Spinal cord (tissue), 10 donors: Measurements from ENCODE around the gene REC114. TPM values are rescaled to one million over a fixed set of nuclear protein-coding genes. Genes with fewer than 3 reads are reported as not detected.
"Not testable (repeated sequence)": the region's sequence is repeated elsewhere in the genome, so short reads cannot be mapped to it uniquely, and the experiment has no call there.

Source experiments
- DNase-seq, 6 donors: peaks; one replicate each; pipeline versions ENCODE4 v3.0.0 to v3.0.0-alpha.2; 2013 to 2015; ENCODE audit warnings: low spot score in 6 of 6, low read depth in 4 of 6
- H3K27ac ChIP-seq: one replicate; pipeline ENCODE4 v1.5.1; 2013; ENCODE audit warnings: low read depth, low read length, control low read depth
- H3K27me3 ChIP-seq: one replicate; pipeline ENCODE4 v1.6.1; 2013; ENCODE audit warnings: low read length; ENCODE audit not compliant: control insufficient read depth, insufficient read depth
- H3K36me3 ChIP-seq: one replicate; pipeline ENCODE4 v1.6.1; 2013; ENCODE audit warnings: low read length; ENCODE audit not compliant: control insufficient read depth, insufficient read depth
- H3K4me1 ChIP-seq: one replicate; pipeline ENCODE4 v1.6.1; 2013; ENCODE audit warnings: low read length; ENCODE audit not compliant: control insufficient read depth, insufficient read depth
- H3K4me3 ChIP-seq: one replicate; pipeline ENCODE4 v1.5.1; 2013; ENCODE audit warnings: low read depth, low read length, control low read depth
- H3K9me3 ChIP-seq: one replicate; pipeline ENCODE4 v1.6.1; 2013; ENCODE audit warnings: low read length; ENCODE audit not compliant: control insufficient read depth, insufficient read depth
- WGBS: methylation state at CpG from one replicate; pipeline ENCODE4 v1.1.5; 2013; ENCODE audit warnings: missing lambda C conversion rate; ENCODE audit not compliant: insufficient coverage; 5-methylcytosine and 5-hydroxymethylcytosine counted together
- polyA plus RNA-seq, 2 donors: library from polyadenylated mRNA; unstranded; fragments of 120-200 nt; gene quantifications; one replicate each; pipeline ENCODE4 v1.2.1, GENCODE V29; 2013; ENCODE audit not compliant: insufficient read length in 2 of 2
- total RNA-seq, 2 donors: library from RNA; depleted of rRNA in 1 of 2; stranded (reverse); fragments of 120-200 nt in 1 of 2; fragments of >200 nt in 1 of 2; gene quantifications; one replicate each; pipeline versions ENCODE4 v1.2.3 to v1.2.4, GENCODE V29; 2013 to 2014
- donor health status: healthy.

REC114 gene
- total and polyA plus RNA-seq, 4 donors: not detected

DNA sequence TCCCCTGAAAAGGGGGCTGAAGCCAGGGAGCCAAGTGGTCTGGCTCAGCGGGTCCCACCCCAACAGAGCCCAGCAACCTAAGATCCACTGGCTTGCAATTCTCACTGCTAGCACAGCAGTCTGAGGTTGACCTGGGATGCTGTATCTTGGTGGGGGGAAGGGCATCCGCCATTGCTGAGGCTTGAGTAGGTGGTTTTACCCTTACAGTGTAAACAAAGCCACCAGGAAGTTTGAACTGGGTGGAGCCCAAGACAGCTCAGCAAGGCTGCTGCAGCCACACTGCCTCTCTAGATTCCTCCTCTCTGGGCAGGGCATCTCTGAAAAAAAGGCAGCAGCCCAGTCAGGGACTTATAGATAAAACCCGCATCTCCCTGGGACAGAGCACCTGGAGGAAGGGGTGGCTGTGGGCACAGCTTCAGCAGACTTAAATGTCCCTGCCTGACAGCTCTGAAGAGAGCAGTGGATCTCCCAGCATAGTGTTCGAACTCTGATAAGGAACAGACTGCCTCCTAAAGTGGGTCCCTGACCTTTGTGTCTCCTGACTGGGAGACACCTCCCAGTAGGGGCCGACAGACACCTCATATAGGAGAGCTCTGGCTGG, 5.3 kb downstream of the REC114 start:
- not testable (repeated sequence) for H3K27ac ChIP-seq, H3K27me3 ChIP-seq, H3K4me1 ChIP-seq, H3K36me3 ChIP-seq, H3K9me3 ChIP-seq, H3K4me3 ChIP-seq, DNase-seq
- WGBS: 88% methylated on average over 4 of the region's 5 CpGs

DNA sequence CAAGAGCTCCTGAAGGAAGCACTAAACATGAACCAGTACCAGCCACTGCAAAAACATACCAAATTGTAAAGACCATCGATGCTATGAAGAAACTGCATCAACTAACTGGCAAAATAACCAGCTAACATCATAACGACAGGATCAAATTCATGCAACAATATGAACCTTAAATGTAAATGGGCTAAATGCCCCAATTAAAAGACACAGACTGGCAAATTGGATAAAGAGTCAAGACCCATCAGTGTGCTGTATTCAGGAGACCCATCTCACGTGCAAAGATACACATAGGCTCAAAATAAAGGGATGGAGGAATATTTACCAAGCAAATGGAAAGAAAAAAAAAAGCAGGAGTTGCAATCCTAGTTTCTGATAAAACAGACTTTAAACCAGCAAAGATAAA, 7.0 kb downstream of the REC114 start:
- not testable (repeated sequence) for H3K4me1 ChIP-seq, H3K27me3 ChIP-seq, H3K9me3 ChIP-seq, H3K4me3 ChIP-seq, H3K36me3 ChIP-seq, H3K27ac ChIP-seq, DNase-seq
- WGBS: no CpG with 5 or more reads among the region's 3 CpGs

DNA sequence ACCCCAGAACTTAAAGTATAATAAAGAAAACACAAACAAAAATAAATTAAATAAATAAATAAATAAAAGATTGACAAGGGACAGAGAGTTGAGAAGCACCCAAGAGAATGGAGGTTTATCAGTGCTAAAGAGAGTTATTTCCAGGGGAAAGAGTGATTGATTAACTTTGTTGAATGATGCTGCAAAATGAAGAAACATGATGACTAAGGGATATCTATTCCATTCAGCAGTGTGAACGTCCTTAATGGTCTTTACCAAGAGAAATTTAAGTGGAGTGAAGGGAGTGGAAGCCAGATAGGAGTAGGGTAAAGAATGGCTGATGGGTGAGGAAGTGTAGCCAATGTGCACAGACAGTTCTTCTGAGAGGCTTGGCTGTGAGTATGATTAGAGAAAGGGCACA, 11.1 kb downstream of the REC114 start:
- no peak overlapping the region for H3K27ac ChIP-seq
- no peaks in the 10 kb centered on the region for H3K36me3 ChIP-seq
- no peaks in the 10 kb centered on the region for H3K4me1 ChIP-seq
- H3K27me3 ChIP-seq: no peaks in the 10 kb centered on the region
- DNase-seq: no peak
- H3K9me3 ChIP-seq: no peaks in the 10 kb centered on the region
- H3K4me3 ChIP-seq: no peak overlapping the region
- WGBS: 30% methylated on average over 1 of the region's 1 CpG

DNA sequence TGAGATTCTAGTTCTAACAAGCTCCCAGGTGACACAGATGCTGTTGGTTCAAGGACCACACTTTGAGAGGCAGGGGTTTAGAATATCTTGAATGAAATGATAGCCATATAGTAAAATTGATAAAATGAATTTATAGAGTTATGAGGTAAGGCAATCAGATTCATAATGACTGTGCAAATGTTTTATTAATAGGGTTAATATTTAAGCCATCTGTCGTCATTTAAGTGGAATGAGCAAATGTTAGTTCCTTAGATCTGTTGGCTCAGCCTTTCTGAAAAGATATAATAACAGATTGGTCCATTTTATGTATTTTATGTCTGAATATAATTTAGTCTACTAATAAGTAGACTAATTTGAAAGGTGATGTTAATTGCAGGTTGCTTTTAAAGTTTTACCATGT, 12.9 kb downstream of the REC114 start:
- Histone ChIP-seq H3K27me3 (no peaks in the 10 kb centered on the region), H3K4me3 (no peak overlapping the region), H3K9me3 (no peaks in the 10 kb centered on the region), H3K36me3 (no peaks in the 10 kb centered on the region), H3K27ac (no peak overlapping the region), H3K4me1 (no peaks in the 10 kb centered on the region)
- no peak for DNase-seq
- no CpG with 5 or more reads among the region's 1 CpG for WGBS

DNA sequence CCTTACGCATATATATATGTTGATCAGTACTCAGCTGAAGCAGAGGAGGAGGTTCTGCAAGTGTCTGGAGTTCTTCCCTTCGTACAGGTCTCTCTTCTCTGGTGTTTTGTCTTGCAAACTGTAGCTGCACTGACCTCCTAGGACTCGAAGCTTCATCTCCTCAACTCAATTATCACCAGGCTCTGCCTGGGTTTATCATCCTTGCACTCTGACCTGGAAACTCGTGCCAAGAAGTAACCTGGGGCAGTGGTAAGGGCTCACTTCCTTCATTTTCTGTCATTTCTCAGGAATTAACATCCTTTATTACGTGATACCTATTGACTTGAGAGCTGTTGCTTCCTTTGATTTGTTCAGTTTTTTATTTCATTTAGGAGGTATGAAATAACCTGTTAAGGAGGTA, 14.4 kb downstream of the REC114 start:
- no peaks in the 10 kb centered on the region for H3K36me3 ChIP-seq
- H3K27me3 ChIP-seq: no peaks in the 10 kb centered on the region
- H3K9me3 ChIP-seq: no peaks in the 10 kb centered on the region
- no peak overlapping the region for H3K27ac ChIP-seq
- no peak for DNase-seq
- no peak overlapping the region for H3K4me3 ChIP-seq
- WGBS: 50% methylated on average over 1 of the region's 5 CpGs
- no peaks in the 10 kb centered on the region for H3K4me1 ChIP-seq

DNA sequence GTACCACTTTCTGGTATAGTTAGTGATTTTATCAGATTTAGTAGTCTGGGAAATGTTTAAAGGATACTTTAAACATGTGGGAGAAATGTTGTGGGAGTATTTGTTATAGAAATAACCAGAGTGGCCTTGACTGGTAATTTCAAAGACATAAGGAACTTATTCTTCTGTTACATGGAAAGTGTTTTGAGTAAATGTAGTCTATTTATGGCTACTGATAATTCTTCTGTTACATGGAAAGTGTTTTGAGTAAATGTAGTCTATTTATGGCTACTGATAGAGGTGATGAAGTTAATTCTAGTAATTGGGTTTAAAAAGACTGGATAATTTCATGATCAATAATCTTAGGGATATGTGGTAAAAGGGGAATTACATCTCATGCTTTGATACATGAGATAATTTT, 17.7 kb downstream of the REC114 start:
- Histone ChIP-seq H3K27me3 (no peaks in the 10 kb centered on the region), H3K4me1 (no peaks in the 10 kb centered on the region), H3K9me3 (no peaks in the 10 kb centered on the region), H3K4me3 (no peak overlapping the region), H3K36me3 (no peaks in the 10 kb centered on the region), H3K27ac (no peak overlapping the region)
- no peak for DNase-seq

DNA sequence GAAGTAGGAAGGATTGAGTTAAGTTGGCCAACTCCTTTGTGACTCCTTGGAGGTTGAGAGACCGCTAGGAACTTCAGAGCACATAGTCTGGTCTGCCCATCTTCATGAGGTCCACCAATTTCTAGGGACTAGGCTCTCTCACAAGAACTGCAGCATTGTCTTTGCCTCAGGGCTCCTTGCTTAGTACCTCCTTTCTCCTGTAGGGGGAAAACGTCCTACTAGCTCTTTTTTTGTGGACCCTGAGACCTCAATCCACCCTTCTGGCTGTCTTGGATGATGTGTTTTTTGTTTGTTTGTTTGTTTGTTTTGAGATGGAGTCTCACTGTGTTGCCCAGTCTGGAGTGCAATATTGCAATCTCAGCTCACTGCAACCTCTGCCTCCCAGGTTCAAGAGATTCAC, 21.6 kb downstream of the REC114 start:
- no peak overlapping the region for H3K4me3 ChIP-seq

DNA sequence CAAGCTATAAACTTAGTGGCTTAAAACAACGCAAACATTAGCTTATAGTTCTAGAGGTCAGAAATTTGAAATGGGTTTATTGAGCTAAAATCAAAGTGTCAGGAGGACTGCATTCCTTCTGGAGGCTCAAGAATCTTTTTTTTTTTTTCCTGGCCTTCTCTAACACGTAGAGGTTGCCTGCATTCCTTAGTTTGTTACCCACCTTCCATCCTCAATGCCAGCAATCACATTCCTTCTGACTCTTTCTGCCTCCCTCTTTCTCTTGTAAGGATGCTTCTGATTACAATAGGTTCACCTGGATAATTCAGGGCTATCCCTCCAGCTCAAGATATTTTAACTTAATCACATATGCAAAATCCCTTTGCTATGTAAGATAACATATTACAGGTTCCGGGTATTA, 24.8 kb downstream of the REC114 start:
- Histone ChIP-seq H3K27me3 (no peaks in the 10 kb centered on the region), H3K27ac (no peak overlapping the region), H3K4me1 (no peaks in the 10 kb centered on the region), H3K36me3 (no peaks in the 10 kb centered on the region), H3K4me3 (no peak overlapping the region), H3K9me3 (no peaks in the 10 kb centered on the region)
- whole genome bisulfite sequencing: 73% methylated on average over 2 of the region's 3 CpGs
- no peak for DNase-seq

More for the DNA sequence above, 21.6 kb downstream of the REC114 start:
- Histone ChIP-seq H3K27ac (no peak overlapping the region), H3K4me1 (no peaks in the 10 kb centered on the region), H3K9me3 (no peaks in the 10 kb centered on the region), H3K36me3 (no peaks in the 10 kb centered on the region), H3K27me3 (no peaks in the 10 kb centered on the region)
- no peak for DNase-seq
- no CpG with 5 or more reads among the region's 2 CpGs for WGBS

DNA sequence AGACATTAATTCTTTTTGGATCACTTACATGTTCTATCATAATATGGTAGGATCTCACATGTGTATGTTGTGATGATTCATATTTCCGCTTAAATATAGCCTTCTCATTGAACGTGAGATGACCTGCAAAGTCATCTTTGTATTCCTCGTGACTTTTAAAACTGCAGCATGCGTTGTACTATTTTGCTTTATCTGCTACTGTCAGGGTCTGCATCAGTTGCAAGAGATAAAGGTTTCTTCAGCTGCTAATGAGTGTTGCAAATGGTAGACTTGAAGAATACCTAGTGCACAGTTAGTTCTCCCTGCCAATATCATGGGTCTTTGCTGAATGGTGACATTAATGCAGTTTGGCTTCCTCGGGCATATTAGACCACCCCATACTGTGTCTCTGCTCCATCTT, 31.8 kb downstream of the REC114 start:
- 100% methylated on average over 1 of the region's 5 CpGs for WGBS
- H3K4me1 ChIP-seq: no peaks in the 10 kb centered on the region
- H3K27ac ChIP-seq: no peak overlapping the region
- no peak overlapping the region for H3K4me3 ChIP-seq
- H3K9me3 ChIP-seq: peaks cover 2% of the 10 kb centered on the region
- no peaks in the 10 kb centered on the region for H3K27me3 ChIP-seq
- no peak for DNase-seq
- H3K36me3 ChIP-seq: no peaks in the 10 kb centered on the region

DNA sequence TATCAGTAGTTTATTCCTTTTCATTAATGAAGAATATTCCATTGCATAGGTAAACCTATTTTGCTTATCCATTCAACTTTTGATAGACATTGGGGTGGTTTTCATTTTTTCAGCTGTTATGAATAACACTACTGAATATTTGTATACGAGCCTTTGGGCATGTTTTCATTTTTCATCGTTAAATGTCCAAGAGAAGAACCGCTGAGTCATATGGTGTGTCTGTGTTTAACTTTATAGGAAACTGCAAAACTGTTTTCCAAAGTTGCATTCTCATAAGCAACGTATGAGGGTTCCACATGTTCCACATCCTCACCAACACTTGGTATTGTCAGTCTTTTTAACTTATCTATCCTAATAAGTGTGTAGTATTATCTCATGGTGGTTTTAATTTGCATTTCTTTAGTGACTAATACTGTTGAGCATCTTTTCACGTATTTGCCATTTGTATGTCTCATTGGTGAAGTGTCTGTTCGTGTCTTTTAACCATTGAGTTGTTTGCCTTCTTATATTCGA, 33.8 kb downstream of the REC114 start:
- no peaks in the 10 kb centered on the region for H3K4me1 ChIP-seq
- no CpG with 5 or more reads among the region's 7 CpGs for WGBS
- no peaks in the 10 kb centered on the region for H3K36me3 ChIP-seq
- H3K4me3 ChIP-seq: no peak overlapping the region
- peaks cover 2% of the 10 kb centered on the region for H3K9me3 ChIP-seq
- no peaks in the 10 kb centered on the region for H3K27me3 ChIP-seq
- no peak overlapping the region for H3K27ac ChIP-seq
- no peak for DNase-seq
